ENCODE data around the gene ZSCAN21. TPM values are rescaled to one million over a fixed set of nuclear protein-coding genes. Genes with fewer than 3 reads are reported as not detected.
"Not testable (repeated sequence)": the region's sequence is repeated elsewhere in the genome, so short reads cannot be mapped to it uniquely, and the experiment has no call there.

Gene ZSCAN21
- total RNA-seq, 1 experiment from 2014 or later, result 24.3 TPM

GRCh38 chr7:100011516-100011915 is 38.1 kb upstream of the ZSCAN21 start:
- Histone ChIP-seq H3K23me2 (ENCODE audit: insufficient read length, low read depth, low read length, poor library complexity, severe bottlenecking) (peaks cover 5% of the 10 kb centered on the region), H3K18ac (ENCODE audit: insufficient read length, low read depth, low read length) (no peak overlapping the region), H2BK12ac (ENCODE audit: insufficient read length, low read depth, low read length) (no peak overlapping the region), H2BK20ac (ENCODE audit: low read depth, low read length, poor library complexity, severe bottlenecking) (no peak overlapping the region), H2BK5ac (ENCODE audit: insufficient read length, low read length) (no peak overlapping the region), H3K23ac (ENCODE audit: insufficient read length, low read depth, low read length) (no peak overlapping the region), H4K20me1 (ENCODE audit: control insufficient read depth, insufficient read depth, insufficient read length) (no peaks in the 10 kb centered on the region), H2BK15ac (ENCODE audit: low read depth, low read length) (no peak overlapping the region), H3K4me2 (ENCODE audit: insufficient read depth, insufficient read length, low read length) (no peak overlapping the region), H3K79me2 (ENCODE audit: insufficient read depth, low read length) (peaks cover 7% of the 10 kb centered on the region), H3T11ph (ENCODE audit: low read length) (no peak overlapping the region), H4K5ac (ENCODE audit: insufficient read length, low read depth, low read length) (no peak overlapping the region), H2AK5ac (ENCODE audit: insufficient read length, low read length) (no peak overlapping the region), H3K14ac (ENCODE audit: insufficient read depth, low read length) (no peak overlapping the region), H3K9ac (ENCODE audit: extremely low read depth, insufficient read length, low read length) (no peak overlapping the region), H3K27me3 (ENCODE audit: insufficient read depth, low read length) (no peaks in the 10 kb centered on the region), H3K56ac (ENCODE audit: insufficient read length, low read depth, low read length) (no peak overlapping the region), H4K91ac (ENCODE audit: insufficient read length, low read depth, low read length) (no peak overlapping the region), H3K9me3 (ENCODE audit: control insufficient read depth, low read depth, low read length) (no peaks in the 10 kb centered on the region), H2AFZ (ENCODE audit: low read length) (no peak overlapping the region), H3K27ac (ENCODE audit: insufficient read length, low read depth, low read length) (no peak overlapping the region), H2BK120ac (ENCODE audit: low read depth, low read length, poor library complexity, severe bottlenecking) (no peak overlapping the region), H4K8ac (replicated peaks; ENCODE audit: insufficient read length, low read depth, low read length) (no peak overlapping the region), H3K79me1 (ENCODE audit: insufficient read depth, low read depth, low read length, poor library complexity, severe bottlenecking) (peaks cover 3% of the 10 kb centered on the region), H3K4ac (ENCODE audit: low read depth, low read length) (no peak overlapping the region), H3K4me1 (ENCODE audit: insufficient read depth, low read length) (no peaks in the 10 kb centered on the region)
- H3K4me1 Mint-ChIP-seq, result peaks cover 7 to 14% of the 10 kb centered on the region in 2 experiments
- H3K9me3 Mint-ChIP-seq, result no peaks in the 10 kb centered on the region
- WGBS (ENCODE audit: extremely low coverage, insufficient read length, low lambda C conversion rate), result no CpG with 5 or more reads among the region's 3 CpGs
- peaks cover 10% of the 10 kb centered on the region for H3K27me3 Mint-ChIP-seq (ENCODE audit: low read depth)
- DNase-seq, result no peak
- H3K36me3 Mint-ChIP-seq (ENCODE audit: insufficient read depth in 1 of 3, low read depth in 3 of 3), result 0 out of 7 replicates have a peak, but pooled peaks cover 0 to 5% (median 0%) of the 10 kb centered on the region in 3 experiments
- no peak for TF ChIP-seq CTCF (conservative IDR thresholded peaks at IDR 0.05)
- H3K27ac Mint-ChIP-seq, result no peak overlapping the region; a peak in 1 of 7 replicates
- no peak overlapping the region for H3K4me3 Mint-ChIP-seq

DNA sequence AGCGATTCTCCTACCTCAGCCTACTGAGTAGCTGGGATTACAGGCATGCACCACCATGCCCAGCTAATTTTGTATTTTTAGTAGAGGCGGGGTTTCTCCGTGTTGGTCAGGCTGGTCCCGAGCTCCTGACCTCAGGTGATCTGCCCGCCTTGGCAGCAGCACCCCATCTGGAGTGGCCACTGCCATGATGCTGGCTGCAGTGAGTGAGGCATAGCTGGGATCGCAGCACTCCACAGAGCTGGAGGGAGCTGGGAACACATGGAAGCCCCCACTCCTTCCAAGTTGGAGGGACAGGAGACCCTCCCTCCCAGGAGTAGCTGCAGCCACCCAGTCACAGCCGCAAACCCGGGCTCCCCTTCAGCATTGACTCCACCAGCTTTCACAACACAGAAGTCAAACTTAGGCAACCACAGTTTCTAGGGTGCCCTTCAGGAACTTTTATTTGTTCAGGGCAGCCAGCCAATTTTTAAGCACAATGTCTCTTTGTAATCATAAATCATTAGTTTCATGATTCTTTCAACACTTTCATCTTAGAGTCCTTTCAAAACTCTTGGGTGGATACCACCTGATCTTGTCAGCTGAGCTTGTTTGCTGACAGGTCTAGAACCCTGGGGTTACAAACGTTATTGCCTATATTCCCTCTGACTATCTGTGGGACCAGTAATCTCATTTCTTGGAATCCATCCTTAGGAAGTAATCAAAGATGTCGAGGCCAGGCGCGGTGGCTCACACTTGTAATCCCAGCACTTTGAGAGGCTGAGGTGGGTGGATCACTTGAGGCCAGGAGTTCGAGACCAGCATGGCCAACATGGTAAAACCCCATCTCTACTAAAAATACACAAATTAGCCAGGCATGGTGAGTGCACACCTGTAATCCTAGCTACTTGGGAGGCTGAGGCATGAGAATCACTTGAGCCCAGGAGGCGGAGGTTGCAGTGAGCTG is 36.9 kb upstream of the ZSCAN21 start:
- H3K23me2 ChIP-seq (ENCODE audit: insufficient read length, low read depth, low read length, poor library complexity, severe bottlenecking); H4K5ac ChIP-seq (ENCODE audit: insufficient read length, low read depth, low read length); H2BK120ac ChIP-seq (ENCODE audit: low read depth, low read length, poor library complexity, severe bottlenecking); H2AFZ ChIP-seq (ENCODE audit: low read length); H3K27ac ChIP-seq (ENCODE audit: insufficient read length, low read depth, low read length); H3K27ac Mint-ChIP-seq; DNase-seq; H4K20me1 ChIP-seq (ENCODE audit: control insufficient read depth, insufficient read depth, insufficient read length); H3K18ac ChIP-seq (ENCODE audit: insufficient read length, low read depth, low read length); H3K4me2 ChIP-seq (ENCODE audit: insufficient read depth, insufficient read length, low read length); H3K79me1 ChIP-seq (ENCODE audit: insufficient read depth, low read depth, low read length, poor library complexity, severe bottlenecking); H3K4me3 Mint-ChIP-seq; H3K4me1 ChIP-seq (ENCODE audit: insufficient read depth, low read length); H3K56ac ChIP-seq (ENCODE audit: insufficient read length, low read depth, low read length); H3K9me3 Mint-ChIP-seq; H3K9ac ChIP-seq (ENCODE audit: extremely low read depth, insufficient read length, low read length); H2BK15ac ChIP-seq (ENCODE audit: low read depth, low read length); H3K36me3 Mint-ChIP-seq (ENCODE audit: insufficient read depth in 1 of 3, low read depth in 3 of 3); H3K14ac ChIP-seq (ENCODE audit: insufficient read depth, low read length); H2BK12ac ChIP-seq (ENCODE audit: insufficient read length, low read depth, low read length); H3K4ac ChIP-seq (ENCODE audit: low read depth, low read length); H3K23ac ChIP-seq (ENCODE audit: insufficient read length, low read depth, low read length); H2AK5ac ChIP-seq (ENCODE audit: insufficient read length, low read length); H4K91ac ChIP-seq (ENCODE audit: insufficient read length, low read depth, low read length); H2BK5ac ChIP-seq (ENCODE audit: insufficient read length, low read length); H3K27me3 ChIP-seq (ENCODE audit: insufficient read depth, low read length); H3K27me3 Mint-ChIP-seq (ENCODE audit: low read depth); H2BK20ac ChIP-seq (ENCODE audit: low read depth, low read length, poor library complexity, severe bottlenecking); H3T11ph ChIP-seq (ENCODE audit: low read length); H4K8ac ChIP-seq (replicated peaks; ENCODE audit: insufficient read length, low read depth, low read length); H3K9me3 ChIP-seq (ENCODE audit: control insufficient read depth, low read depth, low read length): not testable (repeated sequence)
- H3K79me2 ChIP-seq (ENCODE audit: insufficient read depth, low read length), result peaks cover 15% of the 10 kb centered on the region
- WGBS (ENCODE audit: extremely low coverage, insufficient read length, low lambda C conversion rate), result no CpG with 5 or more reads among the region's 14 CpGs
- peaks cover 11 to 18% of the 10 kb centered on the region in 2 experiments for H3K4me1 Mint-ChIP-seq
